WERI-Rb-1 (cell line): ENCODE results near the gene JPT1.
"Not testable (repeated sequence)": the region's sequence is repeated elsewhere in the genome, so short reads cannot be mapped to it uniquely, and the experiment has no call there.

Experiments
- DNase-seq: peaks from one replicate; pipeline ENCODE4 v3.0.0-alpha.2; 2020
- H3K27ac ChIP-seq: fragments of 250-450 bp; sonication (Bioruptor Pico); 2 replicates; pipeline ENCODE4 v1.5.1; 2020; ENCODE audit warnings: mild to moderate bottlenecking, moderate library complexity
- H3K27me3 ChIP-seq: fragments of 250-450 bp; sonication (Bioruptor Pico); 2 replicates; pipeline ENCODE4 v1.5.1; 2021; ENCODE audit warnings: mild to moderate bottlenecking, low read depth, moderate library complexity; ENCODE audit not compliant: insufficient read depth, severe bottlenecking
- H3K36me3 ChIP-seq: fragments of 250-450 bp; sonication (Bioruptor Pico); 2 replicates; pipeline ENCODE4 v1.5.1; 2020; ENCODE audit warnings: mild to moderate bottlenecking, moderate library complexity
- H3K4me3 ChIP-seq: 2 replicates; pipeline ENCODE4 v1.5.1; 2011; ENCODE audit warnings: low read depth, mild to moderate bottlenecking, control low read depth, low read length
- H3K9me3 ChIP-seq: fragments of 250-450 bp; sonication (Bioruptor Pico); 2 replicates; pipeline ENCODE4 v1.5.1; 2021; ENCODE audit warnings: mild to moderate bottlenecking, moderate library complexity; ENCODE audit not compliant: severe bottlenecking
- CTCF ChIP-seq: IDR thresholded peaks from 2 replicates; pipeline ENCODE4 v1.5.1; 2011; ENCODE audit warnings: low read depth, mild to moderate bottlenecking, control low read depth, inconsistent platforms, low read length

Gene JPT1

GRCh38 chr17:75160211-75160610, 5.9 kb upstream of the JPT1 start:
- Histone ChIP-seq H3K27me3 (no peaks in the 10 kb centered on the region), H3K36me3 (peaks cover 74% of the 10 kb centered on the region), H3K4me3 (no peak overlapping the region), H3K9me3 (no peaks in the 10 kb centered on the region), H3K27ac (no peak overlapping the region)
- TF ChIP-seq CTCF, result no peak
- no peak for DNase-seq

GRCh38 chr17:75159196-75160031, 5.1 kb upstream of the JPT1 start:
- no peak overlapping the region for H3K4me3 ChIP-seq
- peaks cover 66% of the 10 kb centered on the region for H3K36me3 ChIP-seq
- no peaks in the 10 kb centered on the region for H3K9me3 ChIP-seq
- H3K27ac ChIP-seq, result no peak overlapping the region
- no peaks in the 10 kb centered on the region for H3K27me3 ChIP-seq
- DNase-seq, result no peak
- TF ChIP-seq CTCF, result no peak

GRCh38 chr17:75158480-75158879, 4.2 kb upstream of the JPT1 start:
- H3K9me3 ChIP-seq, H3K4me3 ChIP-seq, H3K27me3 ChIP-seq, H3K27ac ChIP-seq, DNase-seq: not testable (repeated sequence)
- peaks cover 59% of the 10 kb centered on the region for H3K36me3 ChIP-seq

- Histone ChIP-seq H3K9me3 (no peaks in the 10 kb centered on the region), H3K27ac (peak overlapping the region; percentile 55), H3K4me3 (no peak overlapping the region; the same call in 1 of the 2 replicates), H3K36me3 (peaks cover 54% of the 10 kb centered on the region), H3K27me3 (no peaks in the 10 kb centered on the region)
- DNase-seq, result no peak
- TF ChIP-seq CTCF, result no peak
Observed at GRCh38 chr17:75155191-75155601, 884 bp upstream of the JPT1 start.

- no peaks in the 10 kb centered on the region for H3K27me3 ChIP-seq
- H3K4me3 ChIP-seq, result peak overlapping the region; percentile 81
- no peak for TF ChIP-seq CTCF
- H3K27ac ChIP-seq, result peak overlapping the region; percentile 85
- H3K9me3 ChIP-seq, result no peaks in the 10 kb centered on the region
- peak; percentile 44 for DNase-seq
- peaks cover 50% of the 10 kb centered on the region for H3K36me3 ChIP-seq
Observed at GRCh38 chr17:75153780-75154194, 525 bp downstream of the JPT1 start.

GRCh38 chr17:75152922-75153779, 1.2 kb downstream of the JPT1 start:
- peak; percentile 60 for DNase-seq
- no peak for TF ChIP-seq CTCF
- peaks cover 51% of the 10 kb centered on the region for H3K36me3 ChIP-seq
- no peaks in the 10 kb centered on the region for H3K9me3 ChIP-seq
- peak overlapping the region; percentile 81 for H3K4me3 ChIP-seq
- H3K27me3 ChIP-seq, result no peaks in the 10 kb centered on the region
- peak overlapping the region; percentile 85 for H3K27ac ChIP-seq
